A172 (cell line): Measurements from ENCODE around the gene VEZT. TPM values are rescaled to one million over a fixed set of nuclear protein-coding genes. Genes with fewer than 3 reads are reported as not detected.

ENCODE experiments used
- DNase-seq: peaks from one replicate; pipeline ENCODE4 v3.0.0-alpha.2; 2015; ENCODE audit warnings: low spot score
- total RNA-seq: library from RNA; depleted of rRNA; stranded (reverse); fragments of >200 nt; shearing (Covaris generic); gene quantifications from 2 replicates; pipeline ENCODE4 v1.2.3, GENCODE V29; 2014

Gene VEZT
- total RNA-seq, 1 experiment from 2014 or later, result 104 TPM

GRCh38 chr12:95198914-95199313 lies 18.7 kb upstream of the VEZT start:
- no peak for DNase-seq

DNA sequence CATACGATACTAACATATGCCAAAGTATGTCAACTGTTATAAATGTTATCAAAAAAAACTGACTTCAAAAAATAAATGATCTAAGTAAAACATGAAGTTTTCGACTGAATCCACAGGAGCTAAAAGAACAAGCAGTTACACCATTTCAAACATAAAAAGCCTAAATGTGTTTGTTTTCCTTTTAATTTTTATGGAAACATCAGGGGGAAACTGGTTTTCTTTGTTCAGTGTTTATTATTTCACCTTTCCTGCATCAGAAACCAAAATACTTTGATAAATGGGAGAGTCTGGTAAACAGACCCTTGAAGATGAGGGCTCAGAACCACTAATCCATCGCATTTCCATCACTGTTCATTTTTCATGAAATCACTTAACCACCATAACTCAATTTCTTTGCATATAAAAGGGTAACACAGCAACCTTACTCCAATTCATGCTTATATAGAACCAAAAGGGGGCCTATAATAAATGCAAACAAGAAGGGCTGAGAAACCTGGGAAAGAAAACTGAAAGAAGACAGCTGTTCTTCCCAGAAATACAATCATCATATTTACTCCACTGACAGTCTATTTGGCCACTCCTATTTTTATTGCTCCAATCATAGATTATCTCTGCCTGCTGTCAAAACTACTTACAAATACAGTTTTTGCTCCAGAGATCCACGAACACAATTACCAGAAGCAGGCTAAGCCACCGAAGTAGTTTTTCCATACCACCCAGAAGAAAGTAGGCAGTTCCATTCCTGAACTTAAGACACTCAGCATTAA lies 17.3 kb upstream of the VEZT start:
- DNase-seq, result no peak

GRCh38 chr12:95201056-95201670 lies 16.4 kb upstream of the VEZT start:
- peak; percentile 21 for DNase-seq

GRCh38 chr12:95202691-95203486 lies 14.7 kb upstream of the VEZT start:
- peak; percentile 61 for DNase-seq

DNA sequence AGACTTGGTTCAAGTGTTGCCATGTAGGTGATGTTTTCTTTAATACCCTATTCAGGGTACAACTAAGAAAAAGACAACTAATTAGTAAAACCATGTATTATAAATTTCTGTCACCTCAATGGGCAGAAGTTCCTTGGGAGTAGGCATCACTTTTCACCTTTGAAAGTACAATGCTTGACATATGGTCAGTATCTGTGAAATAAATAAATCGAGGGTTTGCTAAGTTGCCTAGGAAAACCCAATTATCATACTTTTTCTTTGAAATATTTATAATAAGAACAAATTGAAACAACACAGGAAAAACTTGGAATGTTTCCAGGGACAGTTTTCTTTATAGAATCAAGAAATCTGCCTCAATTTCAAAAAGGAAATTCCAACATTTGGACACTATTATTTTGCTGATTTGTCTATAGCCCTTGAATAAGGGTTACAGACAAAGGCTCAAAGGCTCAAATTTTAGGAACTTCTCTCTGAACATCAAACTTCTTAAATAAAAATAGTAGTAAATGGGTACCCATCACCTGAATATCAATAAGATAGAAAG lies 14.0 kb upstream of the VEZT start:
- no peak for DNase-seq

- DNase-seq, result peak; percentile 95
These were observed 13.3 kb upstream of the VEZT start for GRCh38 chr12:95204141-95204866.

DNA sequence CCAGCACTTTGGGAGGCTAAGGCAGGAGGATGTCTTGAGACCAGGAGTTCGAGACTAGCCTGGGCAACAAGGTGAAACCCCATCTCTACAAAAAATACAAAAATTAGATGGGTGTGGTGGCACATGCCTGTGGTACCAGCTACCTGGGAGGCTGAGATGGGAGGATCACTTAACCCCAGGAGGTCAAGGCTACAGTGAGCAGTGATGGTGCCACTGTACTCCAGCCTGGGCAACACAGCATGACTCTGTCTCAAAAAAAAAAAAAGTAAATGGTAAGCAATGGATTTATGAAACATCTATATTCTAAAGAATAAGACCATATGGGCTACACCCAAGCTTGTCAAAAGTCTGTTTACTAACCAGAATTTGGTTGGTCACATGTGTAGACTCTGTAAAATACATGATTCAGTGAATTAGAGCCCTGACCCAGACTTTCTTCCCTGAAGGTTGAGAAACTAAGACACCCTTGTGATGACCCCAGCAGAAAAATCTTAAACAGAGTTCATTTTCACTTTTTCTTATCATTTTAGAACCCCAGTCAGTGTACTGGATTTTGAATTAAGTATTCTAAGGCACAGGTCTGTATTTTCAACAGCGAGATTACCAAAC lies 12.5 kb upstream of the VEZT start:
- no peak for DNase-seq

GRCh38 chr12:95205685-95206084 lies 11.9 kb upstream of the VEZT start:
- DNase-seq, result peak; percentile 70

DNA sequence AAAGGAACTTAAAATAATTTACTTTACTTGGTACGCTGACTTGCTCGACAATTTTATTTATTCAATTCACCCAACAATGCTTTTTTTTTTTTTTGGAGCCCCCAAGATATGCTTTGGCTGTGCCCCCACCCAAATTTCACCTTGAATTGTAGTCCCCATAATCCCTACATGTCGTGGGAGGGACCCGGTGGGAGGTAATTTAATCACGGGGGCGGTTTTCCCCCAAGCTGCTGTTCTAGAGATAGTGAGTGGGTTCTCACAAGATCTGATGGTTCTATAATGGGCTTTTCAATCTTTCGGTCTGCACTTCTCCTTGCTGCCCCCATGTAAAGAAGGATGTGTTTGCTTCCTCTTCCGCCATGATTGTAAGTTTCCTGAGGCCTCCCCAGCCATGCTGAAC lies 10.7 kb upstream of the VEZT start:
- no peak for DNase-seq

DNA sequence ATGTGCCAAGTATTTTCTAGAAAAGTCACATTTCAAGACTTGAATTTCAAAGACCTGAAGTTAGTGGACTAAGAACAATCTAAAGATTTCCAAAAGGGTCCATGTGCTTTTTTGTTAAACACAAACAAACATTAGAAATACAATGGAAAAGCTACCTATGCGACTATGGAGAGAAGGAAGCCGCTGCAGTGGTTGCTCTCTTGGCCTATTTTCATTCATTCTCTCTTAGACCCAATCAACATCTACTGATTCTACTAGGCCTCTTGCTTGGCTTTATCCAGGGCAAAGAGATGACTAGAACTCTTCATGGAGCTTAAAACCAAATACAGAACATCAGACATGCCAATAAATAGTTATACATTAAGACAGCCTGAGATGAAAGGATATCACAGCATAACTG lies 10.2 kb upstream of the VEZT start:
- no peak for DNase-seq

GRCh38 chr12:95208678-95209077 lies 8.9 kb upstream of the VEZT start:
- DNase-seq, result no peak

DNA sequence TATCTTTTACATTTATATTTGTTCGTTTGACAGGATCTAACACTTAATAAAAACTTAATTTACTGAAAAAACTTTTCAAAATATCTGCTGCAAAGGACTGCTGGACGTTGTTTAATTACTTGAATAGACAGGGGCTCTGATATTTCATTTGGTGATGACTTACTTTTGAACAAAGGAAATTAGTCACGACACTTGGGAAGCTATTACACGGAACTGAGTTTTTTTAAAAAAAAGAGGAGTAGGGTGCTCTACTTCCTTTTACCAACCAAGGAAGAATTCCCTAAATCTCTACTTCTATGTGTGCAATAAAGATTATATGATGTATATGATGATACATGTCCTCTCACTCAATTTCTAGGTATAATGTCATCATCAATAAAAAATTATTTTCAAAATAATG lies 5.0 kb upstream of the VEZT start:
- peak; percentile 23 for DNase-seq

DNA sequence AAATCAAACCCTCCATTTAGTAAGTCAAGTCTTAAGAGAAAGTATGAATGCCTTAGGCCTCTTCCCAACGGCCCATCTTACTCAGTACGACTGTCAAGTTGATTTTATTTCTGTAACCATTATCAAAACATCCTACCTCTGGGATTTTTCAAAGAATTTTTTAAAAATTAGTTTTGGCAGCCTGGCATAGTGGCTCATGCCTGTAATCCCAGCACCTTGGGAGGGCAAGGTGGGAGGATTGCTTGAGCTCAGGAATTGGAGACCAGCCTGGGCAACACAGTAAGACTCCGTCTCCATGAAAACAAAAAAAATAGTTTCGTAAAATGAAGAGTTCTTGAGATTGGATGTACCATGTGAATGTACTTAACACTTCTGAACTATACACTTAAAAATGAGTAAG lies 4.5 kb upstream of the VEZT start:
- no peak for DNase-seq

GRCh38 chr12:95213928-95214327 lies 3.7 kb upstream of the VEZT start:
- no peak for DNase-seq

GRCh38 chr12:95214466-95214865 lies 3.1 kb upstream of the VEZT start:
- no peak for DNase-seq

- DNase-seq, result peak; percentile 52
These were observed 1.7 kb upstream of the VEZT start for GRCh38 chr12:95215949-95216348.

- peak; percentile 25 for DNase-seq
These were observed 763 bp upstream of the VEZT start for GRCh38 chr12:95216711-95217376.

- DNase-seq, result peak; percentile 71
These were observed 835 bp downstream of the VEZT start for GRCh38 chr12:95218150-95219133.

GRCh38 chr12:95220190-95220589 lies 2.6 kb downstream of the VEZT start:
- DNase-seq, result no peak

GRCh38 chr12:95220726-95221125 lies 3.1 kb downstream of the VEZT start:
- DNase-seq, result no peak
